Right ventricle myocardium superior (tissue), 1 donor: Measurements from ENCODE around the gene ZNF641. TPM values are rescaled to one million over a fixed set of nuclear protein-coding genes. Genes with fewer than 3 reads are reported as not detected.
"Not testable (repeated sequence)": the region's sequence is repeated elsewhere in the genome, so short reads cannot be mapped to it uniquely, and the experiment has no call there.

Experiments used
- ATAC-seq: fragments of 200-7000 bp; cut with Tn5 transposase; one replicate; pipeline ENCODE4 v1.9.1; 2020; ENCODE audit warnings: mild to moderate bottlenecking; ENCODE audit not compliant: poor library complexity
- DNase-seq: peaks from one replicate; pipeline ENCODE4 v3.0.0-alpha.2; 2020
- intact Hi-C: fragments of 100-400 bp; cut with DNase I; formaldehyde crosslinking; loops from one replicate; pipeline ENCODE4 v1.11.2; 2022
- total RNA-seq: library from RNA; stranded (reverse); fragmentation: NEBNext Ultra II Directional; extraction: Animal tissue kit (Norgen Biotek cat#: 25700); gene quantifications from one replicate; pipeline ENCODE4 v1.2.1, GENCODE V29; 2021
- donor health status: DM: no; HTN: yes; CAD: no; lungs with severe emphysema.

Gene ZNF641
- total RNA-seq, 1 donor from 2014 or later, result 13.7 TPM

DNA sequence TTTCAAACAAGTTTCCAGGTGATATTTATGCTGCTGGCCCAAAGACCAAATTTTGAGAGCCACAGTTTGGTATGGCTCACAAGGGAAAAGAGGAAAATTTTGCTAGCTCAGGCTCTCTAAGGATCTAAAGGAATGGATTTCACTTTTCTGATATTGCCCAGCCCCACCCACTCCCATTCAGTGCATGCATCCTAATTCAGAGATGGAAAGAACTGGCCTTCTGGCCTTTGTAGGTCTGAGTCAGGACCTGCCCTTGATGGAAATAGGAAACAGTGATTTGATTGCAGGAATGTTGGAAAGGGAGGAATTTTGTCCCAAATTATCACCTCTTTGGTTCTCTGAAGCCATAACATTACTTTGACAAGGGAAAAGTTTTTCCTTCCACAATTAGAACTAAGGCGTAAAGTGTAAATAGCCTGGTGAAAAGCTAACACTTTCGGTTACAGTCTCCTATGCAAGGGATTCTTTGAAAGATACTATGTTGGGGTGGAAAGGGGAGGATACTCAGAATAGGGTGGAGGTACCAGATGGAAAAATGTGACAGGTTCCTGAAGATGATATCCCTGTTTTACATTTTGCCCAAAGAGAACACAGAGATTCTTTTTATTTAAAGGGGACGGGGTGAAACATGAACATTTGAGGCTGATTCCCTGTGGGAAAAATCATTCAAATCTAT lies 11.1 kb downstream of the ZNF641 start:
- ATAC-seq (no peak), DNase-seq (no peak)
- intact Hi-C loops, result loop anchor here (10.0 kb wide), 1 partner anchor 145 kb away; no protein-coding TSS in a partner anchor

DNA sequence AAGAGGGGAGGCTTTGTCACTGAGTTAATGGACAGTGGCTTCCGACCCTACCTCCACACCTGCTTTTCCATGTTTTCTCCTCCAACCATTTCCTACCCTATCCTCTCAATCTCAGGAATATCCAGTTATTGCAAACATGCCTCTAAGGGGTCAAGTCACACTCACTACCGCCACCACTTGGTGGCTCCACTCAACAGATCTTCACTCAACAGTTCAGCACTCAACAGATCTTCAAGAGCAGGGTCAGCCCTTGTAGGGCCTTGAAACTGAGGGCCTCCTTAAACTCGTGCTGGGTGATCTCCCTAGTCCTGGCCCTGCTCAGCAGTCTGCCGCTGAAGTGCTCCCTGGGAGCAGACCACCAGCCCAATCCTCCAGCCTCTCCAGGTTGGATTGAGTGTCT lies 14.2 kb downstream of the ZNF641 start:
- DNase-seq, result no peak
- intact Hi-C loops, result no loop called here
- no peak for ATAC-seq

DNA sequence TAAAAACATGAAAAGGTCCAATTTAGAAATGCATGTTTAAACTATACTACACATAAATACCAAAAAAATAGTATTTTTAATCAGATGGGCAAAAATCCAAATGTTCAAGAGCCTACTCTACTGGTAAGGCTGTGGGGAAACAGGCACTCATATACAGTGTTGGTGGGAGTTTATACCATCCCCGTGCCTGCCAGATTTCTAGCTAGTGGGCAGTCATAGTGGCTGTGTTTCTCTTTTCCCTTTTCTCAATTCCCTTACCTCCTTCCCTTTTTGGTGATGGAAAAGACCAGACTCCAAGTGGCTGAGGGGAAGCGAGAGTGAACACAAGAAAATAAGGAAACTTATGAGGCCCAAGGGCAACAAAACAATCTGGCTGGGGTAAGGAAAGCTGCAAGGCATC lies 14.7 kb downstream of the ZNF641 start:
- intact Hi-C loops, result no loop called here
- no peak for ATAC-seq
- DNase-seq, result no peak

DNA sequence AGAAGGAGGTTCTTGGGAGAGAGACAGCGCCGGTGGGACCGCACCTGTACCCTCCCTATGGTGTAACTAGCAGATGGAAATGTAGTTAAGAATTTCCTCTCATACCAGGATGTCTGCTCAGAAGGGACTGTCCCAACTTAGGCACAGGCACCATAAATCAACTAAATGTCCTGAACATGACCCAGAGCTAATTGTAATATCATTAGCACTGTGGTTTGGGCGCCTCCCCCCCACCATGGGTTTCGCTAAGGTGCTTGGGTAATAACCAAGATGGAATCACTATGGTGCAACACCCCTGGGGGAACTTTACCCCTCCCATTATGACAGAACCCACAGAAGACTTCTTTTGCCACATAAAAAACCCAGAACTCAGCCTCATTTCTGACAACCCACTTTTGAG lies 15.9 kb downstream of the ZNF641 start:
- intact Hi-C loops, result no loop called here
- no peak for ATAC-seq
- DNase-seq, result no peak

DNA sequence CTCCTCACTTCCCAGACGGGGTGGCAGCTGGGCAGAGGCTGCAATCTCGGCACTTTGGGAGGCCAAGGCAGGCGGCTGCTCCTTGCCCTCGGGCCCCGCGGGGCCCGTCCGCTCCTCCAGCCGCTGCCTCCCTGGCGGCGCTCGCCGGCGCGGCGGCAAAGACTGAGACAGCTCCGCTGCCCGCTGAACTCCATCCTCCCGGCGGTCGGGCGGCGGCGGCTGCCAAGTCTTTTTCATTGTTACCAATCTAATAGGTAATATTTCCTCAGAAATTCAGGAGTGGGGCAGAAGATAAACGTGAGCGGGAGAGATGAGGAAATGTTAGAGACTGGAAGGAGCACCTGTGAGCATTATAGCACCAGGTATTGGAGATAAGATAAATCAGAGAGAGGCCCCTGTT lies 17.0 kb downstream of the ZNF641 start:
- ATAC-seq, intact Hi-C loops, DNase-seq: not testable (repeated sequence)

DNA sequence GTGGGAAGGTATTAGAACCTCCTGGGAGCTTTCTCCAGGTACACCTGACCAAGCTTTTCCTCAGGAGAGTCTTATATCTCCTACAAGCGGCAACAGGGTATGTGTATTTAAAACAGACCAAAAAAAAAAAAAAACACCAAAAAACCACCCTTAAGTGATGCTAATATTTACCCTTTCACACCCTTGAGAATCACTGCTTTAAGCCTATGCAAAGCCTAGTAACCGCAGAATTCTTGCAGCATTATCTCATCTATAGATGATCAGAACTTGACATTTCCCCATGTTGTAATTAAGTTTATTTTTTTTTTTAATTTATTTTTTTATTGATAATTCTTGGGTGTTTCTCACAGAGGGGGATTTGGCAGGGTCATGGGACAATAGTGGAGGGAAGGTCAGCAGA lies 19.3 kb downstream of the ZNF641 start:
- intact Hi-C loops, result no loop called here
- DNase-seq (no peak), ATAC-seq (no peak)

DNA sequence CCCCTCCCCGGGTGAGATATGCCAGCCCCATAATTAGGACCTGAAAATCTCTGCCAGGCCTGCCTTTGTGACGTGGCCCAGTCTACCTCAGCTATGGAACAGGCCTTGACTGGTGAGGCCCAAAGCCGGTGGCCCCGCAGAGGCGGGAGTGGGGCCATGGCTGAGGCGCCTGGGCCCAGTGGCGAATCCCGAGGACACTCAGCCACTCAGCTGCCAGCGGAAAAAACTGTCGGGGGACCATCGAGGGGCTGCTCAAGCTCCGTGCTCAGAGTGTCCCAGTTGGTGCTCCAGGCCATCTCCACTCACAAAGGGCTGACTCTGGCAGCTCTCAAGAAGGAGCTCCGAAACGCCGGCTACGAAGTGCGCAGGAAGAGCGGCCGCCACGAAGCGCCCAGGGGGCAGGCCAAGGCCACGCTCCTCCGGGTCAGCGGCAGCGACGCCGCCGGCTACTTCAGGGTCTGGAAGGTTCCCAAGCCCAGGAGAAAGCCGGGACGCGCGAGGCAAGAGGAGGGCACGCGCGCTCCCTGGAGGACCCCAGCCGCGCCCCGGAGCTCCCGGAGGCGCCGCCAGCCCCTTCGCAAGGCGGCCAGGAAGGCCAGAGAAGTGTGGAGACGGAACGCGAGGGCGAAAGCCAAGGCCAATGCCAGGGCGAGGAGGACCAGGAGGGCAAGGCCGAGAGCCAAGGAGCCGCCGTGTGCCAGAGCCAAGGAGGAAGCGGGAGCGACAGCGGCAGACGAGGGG lies 21.4 kb downstream of the ZNF641 start:
- intact Hi-C loops, result no loop called here
- ATAC-seq (no peak), DNase-seq (no peak)

DNA sequence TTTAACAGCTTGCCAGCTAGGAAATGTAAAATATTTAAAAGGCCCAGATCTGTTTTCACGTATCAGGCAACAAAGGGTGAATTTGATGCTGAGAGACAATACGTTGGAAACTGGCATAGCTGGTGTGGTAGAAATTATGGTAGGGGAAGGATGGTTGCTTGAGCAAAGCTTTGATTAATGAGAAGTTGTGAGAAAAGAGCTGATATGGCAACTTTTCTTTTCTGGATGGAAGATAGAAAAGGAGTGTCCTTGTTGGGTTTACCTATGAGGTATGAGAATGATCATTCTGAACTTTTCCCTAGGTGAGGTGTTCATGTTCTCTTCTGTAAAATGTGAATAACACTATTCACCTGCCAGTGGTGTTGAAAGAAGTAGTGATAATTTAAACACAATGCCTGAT lies 34.2 kb downstream of the ZNF641 start:
- ATAC-seq (no peak), DNase-seq (no peak)
- intact Hi-C loops, result no loop called here

DNA sequence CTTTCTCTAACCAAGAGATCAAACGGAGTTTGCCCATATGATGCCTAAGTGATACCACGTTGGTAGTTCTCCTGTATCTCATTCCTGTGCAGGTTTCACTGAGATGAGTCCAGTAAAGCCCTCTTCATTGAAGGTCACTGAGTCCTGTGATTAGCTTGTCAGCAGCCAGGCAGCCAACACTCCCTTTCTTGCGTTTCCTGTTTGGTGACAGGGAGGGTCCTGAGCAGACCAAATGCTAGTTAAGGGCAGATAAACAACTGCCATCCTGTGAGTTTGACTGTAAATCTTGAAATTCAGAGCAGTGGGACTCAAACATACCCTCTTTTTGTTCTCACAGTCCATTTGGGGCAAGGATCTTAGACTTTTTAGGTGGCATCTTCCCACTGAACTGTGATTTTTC lies 39.4 kb downstream of the ZNF641 start:
- intact Hi-C loops, result no loop called here
- no peak for DNase-seq
- ATAC-seq, result no peak

DNA sequence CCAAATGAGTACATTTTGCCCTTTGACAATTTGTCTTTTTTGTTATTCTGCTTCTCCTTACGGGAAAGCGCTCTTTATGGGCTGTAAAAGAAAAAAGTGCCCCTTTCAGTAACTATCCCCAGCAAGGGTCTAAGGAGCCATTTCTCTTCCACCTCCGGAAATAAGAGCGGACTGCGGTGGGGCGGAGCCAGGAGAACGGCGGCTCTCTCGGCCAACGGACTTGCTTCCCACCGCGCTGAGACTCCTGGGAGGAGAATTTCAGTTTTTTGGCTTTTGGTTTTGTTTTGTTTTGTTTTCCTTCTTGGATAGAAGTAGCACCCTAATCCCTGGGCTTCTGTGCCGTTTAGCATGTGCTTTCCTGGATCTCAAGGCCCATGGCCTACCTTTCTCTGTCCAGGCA lies 43.5 kb downstream of the ZNF641 start:
- intact Hi-C loops, result no loop called here
- no peak for DNase-seq
- ATAC-seq, result no peak

DNA sequence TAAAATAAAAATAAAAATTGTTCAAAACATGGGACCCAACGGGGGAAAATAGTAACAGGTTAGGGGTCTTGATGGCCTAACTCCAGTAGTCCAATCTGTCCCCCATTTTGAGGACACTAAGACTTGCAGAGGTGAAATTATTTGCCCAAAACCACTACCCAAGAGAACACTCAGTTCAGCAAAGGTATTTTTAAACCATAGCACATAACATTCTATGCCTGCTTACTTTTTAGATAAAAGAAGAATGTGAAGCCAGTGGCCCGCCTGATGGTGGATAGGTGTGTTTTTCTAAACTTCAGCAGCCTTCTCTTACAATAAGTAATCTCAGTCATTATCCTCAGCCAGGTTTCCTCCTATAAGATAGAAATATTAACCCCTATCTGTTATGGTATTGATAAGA lies 45.5 kb downstream of the ZNF641 start:
- DNase-seq (no peak), ATAC-seq (peak; percentile 57)
- intact Hi-C loops, result no loop called here

DNA sequence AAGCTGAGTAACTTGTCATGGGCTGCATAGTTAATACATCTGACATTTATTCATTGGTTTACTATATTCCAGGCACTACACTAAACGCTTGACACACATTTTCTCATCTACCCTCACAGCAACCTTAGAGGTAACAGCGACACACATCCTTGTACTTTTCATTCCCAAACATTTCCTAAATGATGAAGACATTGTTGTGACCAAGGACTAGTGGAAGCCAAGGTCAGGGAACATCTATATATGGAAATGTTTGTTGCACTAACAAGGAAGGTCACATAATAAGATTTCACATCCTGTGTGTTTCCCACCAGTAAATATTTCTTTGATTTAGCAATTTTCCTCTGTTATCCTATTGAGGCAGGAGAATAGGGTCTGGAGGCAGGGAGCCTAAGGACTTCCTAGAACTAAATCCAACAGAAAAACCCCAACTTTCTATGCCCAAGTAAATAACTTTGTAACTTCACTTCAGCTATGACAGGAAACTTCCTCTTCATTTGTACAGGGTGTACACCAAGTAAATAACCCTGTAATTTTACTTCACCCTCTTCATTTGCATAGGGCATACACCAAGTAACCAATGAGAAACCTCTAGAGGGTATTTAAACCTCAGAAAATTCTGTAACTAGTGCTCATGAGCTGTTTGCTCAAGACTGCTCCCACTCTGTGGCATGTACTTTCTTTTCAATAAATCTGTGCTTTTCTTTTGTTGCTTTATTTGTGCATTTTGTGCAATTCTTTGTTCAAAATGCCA lies 48.4 kb downstream of the ZNF641 start:
- intact Hi-C loops, result no loop called here
- no peak for DNase-seq
- ATAC-seq, result no peak

DNA sequence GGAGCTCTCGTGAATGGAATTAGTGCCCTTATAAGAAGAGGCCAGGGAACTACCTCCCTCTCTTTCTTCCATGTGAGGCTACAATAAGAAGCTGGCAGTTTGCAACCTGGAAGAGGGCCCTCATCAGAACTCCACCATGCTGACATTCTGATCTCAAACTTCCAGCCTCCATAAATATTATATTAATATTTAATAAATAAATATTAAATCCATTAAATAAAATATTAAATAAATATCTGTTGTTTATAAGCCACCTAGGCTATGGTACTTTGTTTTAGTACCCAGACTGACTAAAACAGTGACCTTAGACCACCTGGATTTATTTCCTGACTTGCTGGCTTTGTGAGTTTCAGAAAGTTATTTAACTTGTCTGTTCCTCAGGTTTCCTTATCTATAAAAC lies 49.9 kb downstream of the ZNF641 start:
- ATAC-seq, result no peak
- intact Hi-C loops, result no loop called here

DNA sequence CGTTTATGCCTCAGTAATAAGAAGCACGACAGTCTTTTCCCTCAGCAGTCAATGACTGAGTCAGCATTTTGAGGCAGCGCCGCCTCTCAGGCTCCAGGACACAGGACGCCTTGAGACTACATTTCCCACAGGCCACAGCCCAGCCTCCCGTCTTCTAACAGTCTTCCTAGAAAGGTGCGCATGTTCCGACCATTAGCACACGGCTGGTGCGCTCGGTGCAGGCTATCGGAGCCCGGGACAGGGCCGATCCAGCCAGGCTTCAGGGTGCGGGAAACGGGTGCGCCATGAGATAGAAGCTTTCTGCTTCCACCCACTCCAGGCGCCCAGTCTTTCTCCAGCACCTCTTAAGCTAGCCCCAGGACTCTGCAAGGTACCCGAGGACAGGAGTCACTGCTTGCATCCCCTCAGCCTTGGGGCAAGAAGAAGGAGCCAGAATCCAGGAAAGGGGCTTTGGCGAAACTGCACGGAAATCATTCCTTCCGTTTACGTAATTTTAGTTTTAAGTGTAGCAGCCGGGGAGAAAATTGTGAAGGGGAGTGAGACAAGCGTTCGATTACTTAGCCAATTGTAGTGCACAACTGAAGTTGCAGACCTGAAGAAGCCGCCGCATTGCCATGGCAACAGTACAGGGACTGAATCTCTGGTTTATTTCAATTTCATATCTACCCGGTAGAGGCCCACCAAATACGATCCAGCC lies 54.0 kb downstream of the ZNF641 start:
- intact Hi-C loops, result no loop called here
- DNase-seq (peak; percentile 86), ATAC-seq (peak; percentile 99)

More for the DNA sequence above, 49.9 kb downstream of the ZNF641 start:
- no peak for DNase-seq

DNA sequence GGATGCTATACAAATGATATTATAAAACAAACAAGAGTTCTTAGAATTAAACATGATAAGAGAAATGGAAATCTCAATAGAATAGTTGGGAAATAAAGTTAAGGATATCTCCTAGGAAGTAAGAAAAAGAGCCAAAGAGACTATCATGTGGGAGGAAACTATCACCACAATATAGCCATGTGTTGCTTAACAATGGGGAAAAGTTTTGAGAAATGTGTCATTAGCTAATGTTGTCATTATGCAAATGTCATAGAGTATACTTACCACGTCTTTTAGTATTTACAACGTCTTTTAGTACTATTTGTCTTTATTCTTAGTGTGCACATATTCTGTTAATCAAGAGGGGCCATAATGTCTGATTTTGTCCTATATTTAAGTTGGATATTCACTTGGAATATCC lies 58.7 kb downstream of the ZNF641 start:
- intact Hi-C loops, result no loop called here
- DNase-seq (no peak), ATAC-seq (no peak)

DNA sequence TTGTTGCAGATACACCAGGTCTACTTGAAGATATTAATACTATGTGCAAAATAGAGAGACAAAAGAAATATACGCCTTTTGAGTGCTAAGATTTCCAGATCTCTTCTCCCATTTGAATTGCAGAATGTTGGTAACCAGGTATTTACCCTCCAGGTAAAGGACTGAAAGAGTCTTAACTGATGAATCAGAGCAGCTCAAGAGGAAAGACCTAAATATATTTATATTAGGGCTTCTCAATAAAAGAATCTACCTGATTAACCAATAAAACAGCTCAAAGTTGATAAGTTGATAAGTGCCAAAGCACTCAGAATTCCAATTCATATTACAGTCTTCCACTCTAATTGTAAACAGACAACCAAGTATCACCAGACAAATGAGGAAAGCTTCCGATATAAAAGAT lies 59.2 kb downstream of the ZNF641 start:
- intact Hi-C loops, result no loop called here
- no peak for ATAC-seq
- no peak for DNase-seq

DNA sequence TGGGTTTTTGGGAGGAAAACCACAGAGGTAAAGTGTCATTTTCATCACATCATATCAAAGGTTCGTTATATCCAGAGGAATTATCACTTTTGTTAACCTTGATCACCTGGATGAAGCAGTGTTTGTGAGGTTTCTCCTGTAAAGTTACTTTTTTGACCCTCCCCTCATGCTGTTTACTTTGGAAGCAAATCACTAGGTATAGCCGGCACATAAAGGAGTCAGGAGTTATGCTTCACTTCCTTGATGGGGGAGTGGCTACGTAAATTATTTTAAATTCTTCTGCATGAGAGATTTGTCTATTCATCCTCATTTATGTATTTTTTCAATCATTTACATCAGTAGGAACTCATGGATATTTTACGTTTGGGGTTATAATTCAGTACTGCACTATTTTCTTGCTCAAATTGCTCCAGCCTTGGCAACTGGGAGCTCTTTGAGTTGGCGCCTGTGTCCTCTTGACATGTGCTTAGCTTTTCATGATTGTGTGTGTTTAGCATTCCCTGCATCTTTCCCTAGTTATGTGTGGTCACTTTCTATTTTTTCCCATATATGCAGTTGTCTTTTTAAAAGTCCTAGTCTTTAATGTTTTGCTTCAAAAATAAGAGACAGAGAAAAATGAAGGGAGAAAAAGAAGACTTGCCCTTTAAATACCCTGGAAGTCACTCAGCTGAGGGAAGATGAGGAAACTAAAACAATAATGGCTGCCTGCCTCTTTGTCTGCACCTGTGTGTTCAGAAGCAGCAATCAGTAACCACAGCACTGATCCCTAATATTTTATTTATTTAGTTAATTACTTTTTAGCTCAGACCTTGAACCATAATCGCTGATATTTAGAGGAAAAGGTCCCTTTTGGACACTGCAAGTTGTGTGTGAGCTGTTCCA lies 62.1 kb downstream of the ZNF641 start:
- DNase-seq (no peak), ATAC-seq (no peak)
- intact Hi-C loops, result loop anchor here (10.0 kb wide), 1 partner anchor 166 kb away; no protein-coding TSS in a partner anchor
